HCT116 (cell line): Measurements from ENCODE around the gene NLRP6. TPM values are rescaled to one million over a fixed set of nuclear protein-coding genes. Genes with fewer than 3 reads are reported as not detected.

Source experiments
- ATAC-seq: fragments of 200-7000 bp; cut with Tn5 transposase; 2 replicates; pipeline ENCODE4 v1.9.1; 2020; ENCODE audit warnings: mild to moderate bottlenecking, moderate library complexity
- BruUV-seq: library from RNA; stranded (reverse); fragments of 400-500 nt; replicated peaks from 2 replicates; lab custom pipeline; 2021; lab: Mats Ljungman, UMichigan
- CTCF ChIA-PET: fragments of 300-600 bp; sonication (Branson Sonifier 250); formaldehyde crosslinking; loops from one replicate; lab custom pipeline; 2021; ENCODE audit warnings: antibody characterized with exemption; lab: Charles Lee
- POLR2A ChIA-PET: fragments of 300-600, 350-600 bp; sonication (Branson Sonifier 250); formaldehyde crosslinking; loops from one replicate; lab custom pipeline; 2021; ENCODE audit warnings: antibody characterized with exemption; lab: Charles Lee
- RAD21 ChIA-PET, 2 experiments: fragments of 300-600 bp; sonication (Branson Sonifier 250); formaldehyde crosslinking; loops; one replicate each; lab custom pipeline; 2023; ENCODE audit warnings: low total read pairs in 2 of 2; ENCODE audit not compliant: uncharacterized antibody in 2 of 2, unreplicated experiment in 2 of 2, low non-redundant PET in 1 of 2; lab: Charles Lee
- DNase-seq: peaks from one replicate; pipeline ENCODE4 v3.0.0-alpha.2; 2010; ENCODE audit warnings: low read depth, low spot score
- H2AFZ ChIP-seq: fragments of 200-600 bp; shearing (Covaris generic), sonication (generic); 2 replicates; pipeline ENCODE4 v1.6.1; 2017; ENCODE audit warnings: low read depth, mixed run types, mixed read lengths, antibody characterized with exemption, low read length; ENCODE audit not compliant: poor library complexity, severe bottlenecking
- H3K27ac ChIP-seq: 2 replicates; pipeline ENCODE4 v1.5.1; 2012; ENCODE audit warnings: low read depth, low read length
- H3K27me3 ChIP-seq: fragments of 200-600 bp; sonication (generic); 2 replicates; pipeline ENCODE4 v1.6.1; 2016; ENCODE audit warnings: mixed run types, low read length, mixed read lengths; ENCODE audit not compliant: insufficient read depth
- H3K36me3 ChIP-seq, 2 experiments: fragments of 200-500 bp in 1 of 2; fragments of 200-600 bp in 1 of 2; sonication (Bioruptor generic) in 1 of 2; sonication (generic) in 1 of 2; 2 replicates each; pipeline versions ENCODE4 v1.5.1 to v1.6.1; 2014 to 2016; ENCODE audit warnings: low read length in 2 of 2, inconsistent platforms in 1 of 2, mixed read lengths in 1 of 2, mixed run types in 1 of 2; ENCODE audit not compliant: insufficient read depth in 2 of 2, control insufficient read depth in 1 of 2
- H3K4me1 ChIP-seq, 2 experiments: fragments of 200-600 bp in 1 of 2; sonication (generic) in 1 of 2; 2 replicates each; pipeline versions ENCODE4 v1.5.1 to v1.6.1; 2012 to 2017; ENCODE audit warnings: low read length in 2 of 2, inconsistent platforms in 1 of 2, mild to moderate bottlenecking in 1 of 2, mixed read lengths in 1 of 2, mixed run types in 1 of 2, moderate library complexity in 1 of 2; ENCODE audit not compliant: insufficient read depth in 2 of 2, control insufficient read depth in 1 of 2
- H3K4me2 ChIP-seq: fragments of 200-600 bp; sonication (generic); 2 replicates; pipeline ENCODE4 v1.6.1; 2017; ENCODE audit warnings: mixed run types, low read length, mixed read lengths
- H3K4me3 ChIP-seq, 2 experiments: fragments of 200-600 bp in 1 of 2; sonication (generic) in 1 of 2; replicated peaks in 1 of 2; 2 replicates each; pipeline ENCODE4 v1.5.1; 2011 to 2016; ENCODE audit warnings: low read length in 2 of 2, control low read depth in 1 of 2, low read depth in 1 of 2, mild to moderate bottlenecking in 1 of 2, mixed read lengths in 1 of 2, mixed run types in 1 of 2
- H3K79me2 ChIP-seq: fragments of 200-600 bp; sonication (generic); 2 replicates; pipeline ENCODE4 v1.6.1; 2017; ENCODE audit warnings: mild to moderate bottlenecking, mixed run types, low read length, moderate library complexity, mixed read lengths; ENCODE audit not compliant: insufficient read depth
- H3K9ac ChIP-seq: fragments of 200-600 bp; sonication (generic); 2 replicates; pipeline ENCODE4 v1.6.1; 2016; ENCODE audit warnings: low read length, mixed read lengths
- H3K9me2 ChIP-seq: fragments of 200-600 bp; sonication (generic), shearing (Covaris generic); 2 replicates; pipeline ENCODE4 v1.6.1; 2017; ENCODE audit warnings: mixed run types, mild to moderate bottlenecking, moderate library complexity; ENCODE audit not compliant: insufficient read depth
- H3K9me3 ChIP-seq, 2 experiments: fragments of 200-500 bp in 1 of 2; fragments of 200-600 bp in 1 of 2; sonication (Bioruptor generic) in 1 of 2; sonication (generic) in 1 of 2; 2 replicates each; pipeline ENCODE4 v1.6.1; 2014 to 2017; ENCODE audit warnings: low read length in 2 of 2, mixed read lengths in 2 of 2, inconsistent platforms in 1 of 2, low read depth in 1 of 2, mild to moderate bottlenecking in 1 of 2, mixed run types in 1 of 2, moderate library complexity in 1 of 2; ENCODE audit not compliant: control insufficient read depth in 1 of 2, insufficient read depth in 1 of 2
- H4K20me1 ChIP-seq: fragments of 200-600 bp; sonication (generic), shearing (Covaris generic); 2 replicates; pipeline ENCODE4 v1.6.1; 2017; ENCODE audit warnings: mixed run types, mild to moderate bottlenecking, moderate library complexity; ENCODE audit not compliant: insufficient read depth
- ATF3 ChIP-seq: IDR thresholded peaks from 2 replicates; pipeline ENCODE4 v1.6.1; 2012
- CEBPB ChIP-seq: IDR thresholded peaks from 2 replicates; pipeline ENCODE4 v1.6.1; 2012; ENCODE audit warnings: low read depth
- ELF1 ChIP-seq: IDR thresholded peaks from 2 replicates; pipeline ENCODE4 v1.6.1; 2012; ENCODE audit warnings: low read depth, borderline replicate concordance
- EZH2 ChIP-seq: fragments of 200-600 bp; sonication (generic); IDR thresholded peaks from 2 replicates; pipeline ENCODE4 v1.6.1; 2017; ENCODE audit warnings: antibody characterized with exemption, mixed run types
- EZH2phosphoT487 ChIP-seq: fragments of 200-600 bp; IDR thresholded peaks from 2 replicates; pipeline ENCODE4 v1.6.1; 2018; ENCODE audit warnings: antibody characterized with exemption, borderline replicate concordance
- FOSL1 ChIP-seq: IDR thresholded peaks from 2 replicates; pipeline ENCODE4 v1.6.1; 2012; ENCODE audit warnings: low read depth
- JUND ChIP-seq: IDR thresholded peaks from 2 replicates; pipeline ENCODE4 v1.6.1; 2012
- POLR2A ChIP-seq: IDR thresholded peaks from 2 replicates; pipeline ENCODE4 v1.7.0; 2011; ENCODE audit warnings: borderline replicate concordance; ENCODE audit not compliant: insufficient read depth, insufficient read length; ENCODE audit errors: extremely low read depth
- POLR2AphosphoS5 ChIP-seq: IDR thresholded peaks from 2 replicates; pipeline ENCODE4 v1.6.1; 2011; ENCODE audit warnings: mild to moderate bottlenecking, low read depth, low read length, moderate library complexity
- RAD21 ChIP-seq: IDR thresholded peaks from 2 replicates; pipeline ENCODE4 v1.6.1; 2012; ENCODE audit warnings: low read depth, mild to moderate bottlenecking
- SIN3A ChIP-seq: IDR thresholded peaks from 2 replicates; pipeline ENCODE4 v1.6.1; 2012; ENCODE audit warnings: low read depth
- SP1 ChIP-seq: IDR thresholded peaks from 2 replicates; pipeline ENCODE4 v1.6.1; 2012; ENCODE audit warnings: low read depth
- SRF ChIP-seq: IDR thresholded peaks from 2 replicates; pipeline ENCODE4 v1.6.1; 2012; ENCODE audit warnings: low read depth
- TCF7L2 ChIP-seq: IDR thresholded peaks from 2 replicates; pipeline ENCODE4 v1.7.0; 2011; ENCODE audit warnings: borderline replicate concordance, inconsistent platforms; ENCODE audit not compliant: insufficient read depth, insufficient read length; ENCODE audit errors: extremely low read depth
- YY1 ChIP-seq: IDR thresholded peaks from 2 replicates; pipeline ENCODE4 v1.6.1; 2011; ENCODE audit warnings: low read length, low read depth, moderate library complexity, mild to moderate bottlenecking; ENCODE audit not compliant: insufficient replicate concordance; ENCODE audit errors: extremely low read depth
- ZBTB33 ChIP-seq: IDR thresholded peaks from 2 replicates; pipeline ENCODE4 v1.6.1; 2011; ENCODE audit warnings: mild to moderate bottlenecking, low read length, moderate library complexity; ENCODE audit not compliant: insufficient replicate concordance; ENCODE audit errors: extremely low read depth
- ZFX ChIP-seq: fragments of 450-650 bp; IDR thresholded peaks from 2 replicates; pipeline ENCODE4 v1.6.1; 2017
- intact Hi-C: fragments of 100-400 bp; cut with micrococcal nuclease; formaldehyde crosslinking; loops from 2 replicates; pipeline ENCODE4 v1.10.0; 2022
- total RNA-seq: library from RNA; stranded (reverse); gene quantifications from one replicate; pipeline ENCODE4 v1.2.1, GENCODE V29; 2021; ENCODE audit not compliant: unreplicated experiment

NLRP6 gene
- total RNA-seq, 1 experiment from 2014 or later = not detected

- no TSS peak for BruUV-seq
- CTCF ChIA-PET = interaction anchor here (0.6 kb wide), 1 partner anchor 56 kb away, joined by 3 read pairs; no protein-coding TSS in a partner anchor
- H3K79me2 ChIP-seq = no peaks in the 10 kb centered on the region
- H3K36me3 ChIP-seq = no peaks in the 10 kb centered on the region
- H3K4me1 ChIP-seq = peaks cover 0 to 3% of the 10 kb centered on the region in 2 experiments; a peak in 1 of 4 replicates
- no peak overlapping the region for H3K4me2 ChIP-seq
- POLR2A ChIA-PET = no interaction called here
- DNase-seq (no peak), ATAC-seq (no peak; the same call in 1 of the 2 replicates)
- RAD21 ChIA-PET = no interaction called here
- no peak overlapping the region for H3K27ac ChIP-seq
- no peak overlapping the region for H3K9ac ChIP-seq
- no peak overlapping the region for H3K4me3 ChIP-seq
- H3K9me3 ChIP-seq = no peaks in the 10 kb centered on the region
- H4K20me1 ChIP-seq = no peaks in the 10 kb centered on the region
- H3K27me3 ChIP-seq = no peaks in the 10 kb centered on the region
- intact Hi-C loops = loop anchor here (5.0 to 10.0 kb wide), 2 partner anchors 57 to 95 kb away; partner anchors contain the start of gene PKP3
- H2AFZ ChIP-seq = no peak overlapping the region
- no peak for TF ChIP-seq ZFX
- TF ChIP-seq TCF7L2 = no peak
- no peak for TF ChIP-seq YY1
- TF ChIP-seq SP1 = no peak
- TF ChIP-seq POLR2A = no peak
- no peak for TF ChIP-seq ATF3
- TF ChIP-seq SRF = no peak
- TF ChIP-seq EZH2 = no peak
- TF ChIP-seq JUND = no peak
- no peak for TF ChIP-seq ZBTB33
- no peak for TF ChIP-seq POLR2AphosphoS5
- no peak for TF ChIP-seq CEBPB
- TF ChIP-seq SIN3A = no peak
- no peak for TF ChIP-seq EZH2phosphoT487
- TF ChIP-seq ELF1 = no peak
- TF ChIP-seq FOSL1 = no peak
- TF ChIP-seq RAD21 = no peak
- H3K9me2 ChIP-seq = no peaks in the 10 kb centered on the region
Observed at GRCh38 chr11:299951-300735, 21.9 kb downstream of the NLRP6 start.
